Measurements from ENCODE around the gene SCMH1.

DNA sequence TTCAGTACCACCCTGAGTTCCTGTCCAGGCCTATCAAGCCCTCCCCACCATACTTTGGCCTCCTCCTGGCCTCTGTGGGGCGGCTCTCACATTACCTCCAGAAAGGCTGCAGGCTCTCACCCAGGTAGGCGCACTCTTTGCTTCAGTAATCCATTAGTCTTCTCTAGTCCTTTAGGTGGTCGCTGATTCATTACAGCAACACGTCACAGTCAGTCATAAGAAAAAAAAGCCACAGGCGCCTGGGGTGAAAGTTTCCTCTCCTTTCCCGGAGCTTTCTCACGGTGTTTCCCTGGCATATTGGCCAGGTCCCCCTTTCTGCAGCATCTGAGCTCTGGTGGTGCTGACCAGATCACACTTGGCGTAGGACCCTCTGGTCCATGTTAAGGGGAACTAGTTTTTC lies 232.6 kb downstream of the SCMH1 start:
- TF ChIP-seq, protein P1, sequence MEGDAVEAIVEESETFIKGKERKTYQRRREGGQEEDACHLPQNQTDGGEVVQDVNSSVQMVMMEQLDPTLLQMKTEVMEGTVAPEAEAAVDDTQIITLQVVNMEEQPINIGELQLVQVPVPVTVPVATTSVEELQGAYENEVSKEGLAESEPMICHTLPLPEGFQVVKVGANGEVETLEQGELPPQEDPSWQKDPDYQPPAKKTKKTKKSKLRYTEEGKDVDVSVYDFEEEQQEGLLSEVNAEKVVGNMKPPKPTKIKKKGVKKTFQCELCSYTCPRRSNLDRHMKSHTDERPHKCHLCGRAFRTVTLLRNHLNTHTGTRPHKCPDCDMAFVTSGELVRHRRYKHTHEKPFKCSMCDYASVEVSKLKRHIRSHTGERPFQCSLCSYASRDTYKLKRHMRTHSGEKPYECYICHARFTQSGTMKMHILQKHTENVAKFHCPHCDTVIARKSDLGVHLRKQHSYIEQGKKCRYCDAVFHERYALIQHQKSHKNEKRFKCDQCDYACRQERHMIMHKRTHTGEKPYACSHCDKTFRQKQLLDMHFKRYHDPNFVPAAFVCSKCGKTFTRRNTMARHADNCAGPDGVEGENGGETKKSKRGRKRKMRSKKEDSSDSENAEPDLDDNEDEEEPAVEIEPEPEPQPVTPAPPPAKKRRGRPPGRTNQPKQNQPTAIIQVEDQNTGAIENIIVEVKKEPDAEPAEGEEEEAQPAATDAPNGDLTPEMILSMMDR (IDR thresholded peaks at IDR 0.05): no peak
- no peak for TF ChIP-seq POLR2A (IDR thresholded peaks at IDR 0.05)
- no peak for TF ChIP-seq EP300 (IDR thresholded peaks at IDR 0.05)

All from tibial nerve (tissue), 4 donors.